Activated CD4-positive, alpha-beta T cell treated with anti-CD3 and anti-CD28 coated beads, Interleukin-2, amount 50 U/mL, for 16 hours (primary cell): ENCODE results near the gene FOXJ2.
A peak's percentile ranks its signal among the peaks of the same experiment; 100 is the strongest.
"Not testable (repeated sequence)": the region's sequence is repeated elsewhere in the genome, so short reads cannot be mapped to it uniquely, and the experiment has no call there.

Experiments
- DNase-seq: peaks from one replicate; pipeline ENCODE4 v3.0.0-alpha.2; 2020

FOXJ2 gene

DNA sequence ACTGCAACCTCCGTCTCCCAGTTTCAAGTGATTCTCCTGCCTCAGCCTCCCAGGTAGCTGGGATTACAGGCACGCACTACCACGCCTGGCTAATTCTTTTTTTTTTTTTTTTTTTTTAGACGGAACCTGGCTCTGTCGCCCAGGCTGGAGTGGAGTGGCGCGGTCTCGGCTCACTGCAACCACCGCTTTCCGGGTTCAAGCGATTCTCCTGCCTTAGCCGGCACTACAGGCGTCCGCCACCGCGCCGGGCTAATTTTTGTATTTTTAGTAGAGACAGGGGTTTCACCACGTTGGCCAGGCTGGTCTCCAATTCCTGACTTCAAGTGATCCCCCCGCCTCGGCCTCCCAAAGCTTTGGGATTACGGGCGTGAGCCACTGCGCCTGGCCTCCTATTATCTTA is 1.5 kb upstream of the FOXJ2 start:
- not testable (repeated sequence) for DNase-seq

DNA sequence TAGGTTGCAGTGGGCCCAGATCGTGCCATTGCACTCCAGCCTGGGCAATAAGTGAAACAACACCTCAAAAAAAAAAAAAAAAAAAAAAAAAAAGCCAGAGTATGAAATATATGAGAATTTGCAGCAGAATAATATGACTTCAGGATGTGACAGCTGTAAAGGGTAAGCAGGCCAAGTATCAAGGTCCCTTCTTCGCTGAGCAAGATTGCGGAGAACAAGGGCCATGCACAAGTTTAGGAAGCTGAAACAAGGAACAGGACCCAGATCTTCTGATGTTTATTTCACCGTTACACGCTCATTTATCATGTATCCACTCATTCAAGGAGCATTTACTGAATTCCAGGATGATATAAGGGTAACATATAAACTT is 659 bp upstream of the FOXJ2 start:
- DNase-seq: no peak

DNA sequence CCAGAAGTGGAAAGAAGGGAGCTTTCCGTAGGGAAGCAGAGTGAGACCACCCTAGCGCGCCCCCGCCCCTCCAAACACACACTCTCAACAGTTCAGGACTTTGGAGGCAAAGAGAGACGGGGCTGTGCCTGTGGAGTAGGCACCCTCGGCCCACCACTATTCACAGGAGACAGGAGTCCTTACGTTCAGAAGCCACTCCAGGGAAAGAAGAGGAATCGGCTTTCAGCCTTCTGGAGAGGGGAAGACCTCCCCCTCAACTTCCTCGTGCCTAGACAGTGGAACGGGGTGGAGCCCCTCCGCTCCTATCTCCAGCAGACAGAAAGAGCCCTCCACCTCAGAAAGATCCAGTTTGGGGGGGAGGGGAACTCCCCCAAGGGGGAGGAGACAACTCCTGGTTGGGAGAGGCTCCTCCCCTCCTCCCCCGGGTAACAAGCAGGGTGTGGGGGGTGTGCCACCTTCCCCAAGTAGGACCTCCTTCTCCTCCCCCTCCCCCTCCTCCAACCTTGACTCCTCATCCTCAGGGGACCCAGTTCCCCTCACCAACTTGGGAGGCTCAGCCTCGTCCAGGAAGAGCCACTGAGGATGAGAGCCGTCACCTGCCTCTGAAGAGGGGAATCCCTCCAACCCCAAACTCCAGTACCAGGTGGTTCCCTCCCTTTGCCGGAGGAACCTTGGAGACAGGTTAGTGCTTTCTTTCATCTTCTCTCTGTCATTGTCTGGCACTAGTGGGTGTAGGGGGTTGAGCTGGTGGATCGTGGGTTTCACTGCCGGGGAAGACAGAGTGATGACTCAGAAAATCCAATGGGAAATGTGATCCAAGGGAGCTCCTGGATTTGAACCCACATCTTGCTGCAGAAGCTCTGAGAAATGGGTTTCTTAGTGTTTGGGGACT is 883 bp downstream of the FOXJ2 start:
- peak; percentile 49 for DNase-seq

DNA sequence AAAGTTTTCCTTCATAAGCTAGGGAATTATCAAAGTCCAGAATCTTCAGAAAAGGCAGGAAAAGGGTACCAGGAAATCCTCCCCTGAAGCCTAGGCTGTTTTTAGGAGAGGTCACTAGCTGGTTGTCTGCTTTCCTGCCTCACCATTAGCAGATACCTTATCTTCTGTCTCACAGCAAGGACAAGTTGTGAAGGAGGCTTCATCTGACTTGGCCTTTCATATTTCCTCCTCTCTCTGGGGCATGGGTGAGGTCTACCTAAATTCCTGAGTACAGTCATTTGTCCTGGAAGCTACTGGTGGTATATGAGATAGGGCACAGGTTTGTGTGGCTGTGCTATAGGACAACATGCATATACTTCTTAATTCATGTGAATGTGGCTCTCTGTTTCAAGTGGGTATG is 2.3 kb downstream of the FOXJ2 start:
- no peak for DNase-seq

DNA sequence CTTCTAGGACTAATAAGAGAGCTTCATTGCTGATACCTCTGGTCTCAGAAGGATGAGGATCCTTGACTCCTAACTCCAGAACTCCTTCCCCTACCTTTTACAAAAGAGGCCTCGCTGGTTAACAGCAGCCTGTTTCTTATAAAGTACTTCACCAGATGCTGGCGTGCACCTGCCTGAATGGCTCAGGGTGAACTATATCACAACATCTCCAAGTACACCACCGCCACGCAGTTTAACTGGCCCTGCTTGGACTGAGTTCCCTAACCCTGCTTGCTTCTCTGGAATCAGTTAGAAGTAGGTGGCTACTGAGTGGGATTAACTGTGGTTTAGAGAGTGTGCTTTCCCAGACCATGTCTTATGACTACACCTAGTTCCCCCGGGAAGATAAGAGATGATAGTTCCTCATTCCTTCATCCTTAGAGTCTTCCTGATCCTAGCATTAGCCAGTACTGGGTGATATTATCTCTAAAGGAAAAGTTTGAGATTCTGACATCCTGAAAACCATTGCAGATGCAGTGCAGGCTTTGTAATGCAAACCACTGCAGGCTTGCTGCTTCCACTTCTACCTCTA is 3.0 kb downstream of the FOXJ2 start:
- no peak for DNase-seq

DNA sequence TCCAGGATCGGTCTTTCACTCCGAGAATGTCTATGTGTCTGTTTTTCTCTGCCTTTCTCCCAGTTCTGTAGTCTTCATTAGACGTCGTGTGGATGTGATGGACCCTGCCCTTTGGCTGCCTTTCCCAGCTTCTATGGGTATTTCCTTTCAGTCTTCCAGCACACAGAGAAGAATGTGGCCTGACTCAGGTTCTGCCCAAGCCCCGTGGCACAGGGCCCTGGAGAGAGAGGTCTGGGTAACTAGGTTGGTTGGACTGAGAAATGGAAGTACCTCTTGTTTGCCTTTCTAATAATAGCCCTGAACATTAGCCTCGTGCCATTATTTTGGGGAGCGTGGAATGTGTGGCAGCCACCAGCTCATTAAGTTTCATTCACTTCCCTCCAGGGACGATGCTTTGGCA is 3.8 kb downstream of the FOXJ2 start:
- DNase-seq: no peak

DNA sequence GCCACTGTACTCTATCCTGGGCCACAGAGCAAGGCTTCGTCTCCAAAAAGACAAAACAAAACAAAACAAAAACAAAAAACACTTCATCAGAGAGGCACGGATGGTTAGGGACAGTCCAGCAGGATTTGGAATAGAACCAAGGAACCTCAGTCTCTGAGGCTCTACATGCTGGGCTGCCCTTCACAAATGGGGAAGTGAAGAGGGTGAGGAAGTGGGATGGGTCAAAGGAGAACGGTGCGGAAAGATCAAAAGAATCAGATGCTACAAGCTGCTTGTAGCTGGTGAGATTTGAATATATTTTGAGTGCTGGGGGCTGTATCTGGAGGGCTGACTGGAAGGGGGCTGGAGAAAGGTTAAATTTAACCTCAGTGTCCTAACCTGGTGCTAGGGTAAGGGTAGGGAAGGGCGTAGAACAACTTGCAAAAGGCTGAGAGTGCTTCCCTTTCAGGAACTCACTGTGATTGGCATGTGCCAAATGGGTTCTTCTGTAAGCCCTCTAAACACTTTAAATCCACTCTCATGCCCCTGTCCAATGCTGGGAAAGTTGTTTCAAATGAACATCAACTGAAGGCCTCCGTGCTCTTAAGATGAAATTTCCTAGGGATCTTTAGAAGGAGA is 4.6 kb downstream of the FOXJ2 start:
- DNase-seq: no peak

DNA sequence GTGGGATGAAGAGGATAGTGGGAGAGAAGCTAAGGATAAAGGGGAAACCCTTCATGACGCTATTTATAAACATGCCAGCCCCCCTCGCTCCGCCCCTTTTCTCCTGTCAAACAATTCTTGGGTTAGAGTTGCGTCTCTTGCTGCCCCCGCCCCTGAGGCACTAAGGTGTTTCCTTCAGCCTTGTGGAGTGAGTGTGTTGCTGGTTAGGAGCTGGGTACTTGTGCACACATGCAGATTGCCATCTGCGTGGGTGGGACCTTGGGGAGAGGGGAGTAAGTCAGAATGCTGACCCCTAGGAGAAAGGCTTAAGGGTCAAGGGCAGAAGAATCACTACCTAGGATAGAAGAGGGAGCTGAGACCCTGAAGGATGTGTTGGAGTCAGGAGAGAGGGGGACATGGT is 5.4 kb downstream of the FOXJ2 start:
- DNase-seq: no peak

DNA sequence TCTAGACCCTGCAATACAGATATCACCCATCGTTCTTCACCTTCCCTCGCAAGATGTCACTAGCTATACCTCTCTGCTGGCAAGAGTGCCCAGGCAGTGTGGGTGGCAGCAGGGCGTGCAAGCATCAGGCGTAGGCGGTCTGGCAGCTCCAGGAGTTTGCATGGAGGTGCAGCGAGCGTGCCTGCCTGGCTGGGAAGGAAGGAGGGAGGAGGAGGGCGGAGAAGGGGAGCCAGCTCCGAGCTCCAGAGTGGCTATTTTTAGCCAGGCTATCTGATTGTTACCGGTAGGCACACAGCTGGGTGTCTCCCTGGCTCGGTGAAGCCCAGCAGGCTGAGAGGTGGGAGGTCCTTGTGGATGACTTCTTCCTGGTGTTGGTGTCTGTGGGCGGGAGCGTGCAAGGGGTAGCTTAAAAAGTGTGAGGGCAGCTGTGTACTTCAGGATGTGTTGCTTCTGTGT is 6.2 kb downstream of the FOXJ2 start:
- peak; percentile 39 for DNase-seq

DNA sequence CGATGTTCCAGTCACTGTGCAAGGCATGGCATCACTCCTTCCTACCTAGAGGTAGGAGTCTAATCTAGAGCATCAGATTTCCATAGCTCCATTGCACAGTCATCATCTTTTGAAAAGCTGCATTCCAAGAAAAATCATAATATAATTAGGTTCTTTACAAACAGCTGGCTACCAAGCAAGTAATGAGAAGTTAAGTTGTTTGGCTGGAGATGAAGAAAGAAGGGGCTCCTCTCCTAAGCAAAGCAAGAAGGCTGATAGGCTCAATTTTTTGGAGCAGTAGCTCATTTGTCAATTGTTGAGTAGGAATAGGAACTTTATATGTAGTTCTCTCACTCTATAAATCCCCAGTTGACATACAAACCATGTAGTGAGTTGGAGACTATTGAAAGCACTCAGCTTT is 8.3 kb downstream of the FOXJ2 start:
- no peak for DNase-seq

DNA sequence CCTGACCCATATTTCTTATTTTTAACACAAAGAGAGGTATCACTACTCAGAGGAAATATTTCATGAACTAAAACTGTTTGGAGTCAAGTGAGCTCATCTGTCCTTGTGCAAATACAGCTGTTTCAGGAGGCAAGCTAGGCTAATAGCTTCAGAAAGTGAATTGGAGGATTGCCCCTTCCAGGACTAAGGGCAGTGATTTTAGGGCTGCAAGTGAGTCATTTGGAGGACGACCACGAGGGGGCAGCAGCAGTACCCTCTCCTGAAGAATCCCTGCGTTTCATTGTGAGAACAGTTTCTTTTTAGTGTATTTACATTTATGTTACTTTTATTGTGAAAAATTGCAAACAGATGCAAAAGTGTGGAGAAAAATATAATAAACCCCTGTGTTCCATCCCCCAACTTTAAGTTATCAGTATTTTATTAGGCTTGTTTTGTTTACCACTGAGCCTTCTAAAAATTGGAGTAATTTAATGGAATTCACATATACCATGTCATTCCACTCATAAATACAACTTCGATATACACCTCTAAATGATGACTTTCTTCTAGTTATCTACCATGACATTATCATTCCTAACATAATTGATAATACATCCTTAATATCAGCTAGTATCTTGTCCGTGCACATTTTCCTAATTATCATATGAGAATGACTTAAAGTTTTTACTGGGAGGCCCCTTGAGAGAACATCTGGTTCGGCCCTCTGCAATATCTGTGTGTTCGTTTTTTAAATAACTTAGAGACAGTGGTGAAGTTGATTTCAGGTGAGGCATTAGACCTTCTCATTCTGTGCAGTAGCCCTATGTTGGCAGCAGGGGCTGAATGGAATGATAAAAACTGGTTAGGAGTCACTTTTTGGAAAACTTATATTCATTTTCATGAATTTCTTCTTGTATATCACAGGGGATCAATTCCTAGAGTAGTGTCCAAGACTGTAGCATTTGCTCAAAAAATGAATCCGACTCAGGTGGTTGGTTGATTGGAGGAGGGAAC is 13.7 kb downstream of the FOXJ2 start:
- peak; percentile 76 for DNase-seq

DNA sequence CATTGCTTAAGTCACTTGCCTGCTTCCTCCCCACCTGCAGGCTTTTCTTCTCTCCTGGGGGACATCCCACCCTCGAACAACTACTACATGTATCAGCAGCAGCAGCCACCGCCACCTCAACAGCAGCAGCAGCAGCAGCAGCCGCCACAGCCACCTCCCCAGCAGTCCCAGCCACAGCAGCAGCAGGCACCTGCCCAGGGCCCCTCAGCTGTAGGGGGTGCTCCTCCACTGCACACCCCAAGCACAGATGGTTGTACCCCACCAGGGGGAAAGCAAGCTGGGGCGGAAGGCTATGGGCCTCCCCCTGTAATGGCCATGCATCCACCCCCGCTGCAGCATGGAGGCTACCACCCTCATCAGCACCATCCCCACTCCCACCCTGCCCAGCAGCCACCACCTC is 15.3 kb downstream of the FOXJ2 start:
- no peak for DNase-seq

DNA sequence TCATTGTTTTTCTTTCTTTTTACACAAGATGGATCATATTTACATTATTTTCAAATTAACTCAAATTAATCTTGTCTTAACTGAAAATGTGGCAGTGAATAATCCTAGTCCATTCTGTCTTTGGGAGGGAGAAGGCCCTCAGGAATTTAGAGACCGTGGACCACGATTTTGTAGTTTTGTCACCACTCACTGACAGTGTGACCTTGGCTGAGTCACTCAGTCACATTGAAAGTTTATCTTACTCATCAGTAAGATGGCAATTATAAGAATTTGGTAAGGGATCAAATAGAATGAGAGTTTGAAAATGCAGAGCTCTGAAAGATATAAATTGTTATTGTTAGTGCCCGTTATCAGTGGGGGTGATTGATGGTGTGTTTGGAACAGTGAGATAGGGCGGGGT is 16.4 kb downstream of the FOXJ2 start:
- DNase-seq: no peak

DNA sequence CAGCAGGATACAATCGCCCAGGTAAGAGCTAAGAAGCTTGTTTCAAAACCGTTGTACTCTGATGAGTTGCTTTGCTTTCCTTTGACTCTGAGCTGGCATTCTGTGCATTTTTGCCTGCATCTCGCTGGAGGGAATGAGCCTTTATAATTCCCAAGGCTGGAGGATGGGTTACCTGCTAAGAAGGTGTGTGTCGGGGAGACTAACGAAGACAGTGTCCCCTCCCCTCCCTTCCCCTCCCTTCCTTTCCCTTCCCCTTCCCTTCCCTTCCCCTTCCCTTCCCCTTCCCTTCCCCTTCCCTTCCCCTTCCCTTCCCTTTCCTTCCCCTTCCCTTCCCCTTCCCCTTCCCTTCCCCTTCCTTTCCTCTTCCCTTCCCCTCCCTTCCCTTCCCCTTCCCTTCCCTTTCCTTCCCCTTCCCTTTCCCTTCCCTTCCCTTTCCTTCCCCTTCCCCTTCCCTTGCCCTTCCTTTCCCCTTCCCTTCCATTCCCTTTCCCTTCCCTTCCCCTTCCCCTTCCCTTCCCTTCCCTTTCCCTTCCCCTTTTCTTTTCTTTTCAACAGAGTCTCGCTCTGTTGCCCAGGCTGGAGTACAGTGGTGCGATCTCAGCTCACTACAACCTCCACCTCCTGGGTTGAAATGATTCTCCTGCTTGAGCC is 18.2 kb downstream of the FOXJ2 start:
- DNase-seq: no peak

DNA sequence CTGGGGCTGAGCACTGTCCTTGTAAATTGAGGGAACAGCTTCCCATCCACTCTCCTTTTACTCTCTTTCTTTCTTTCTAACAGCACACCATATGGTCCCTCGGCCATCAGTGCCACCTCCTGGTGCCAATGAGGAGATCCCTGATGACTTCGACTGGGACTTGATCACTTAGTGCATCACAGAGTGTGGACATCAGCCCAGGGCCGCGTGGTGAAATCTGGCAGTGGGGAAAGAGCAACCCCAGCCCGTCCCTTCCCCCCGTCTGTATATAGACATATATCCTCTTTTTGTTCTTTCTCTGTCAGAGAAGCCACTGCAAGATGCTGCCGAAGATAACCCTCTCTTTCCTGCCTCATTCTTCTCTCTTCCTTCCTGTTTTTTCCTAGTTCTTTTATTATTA is 20.2 kb downstream of the FOXJ2 start:
- no peak for DNase-seq

DNA sequence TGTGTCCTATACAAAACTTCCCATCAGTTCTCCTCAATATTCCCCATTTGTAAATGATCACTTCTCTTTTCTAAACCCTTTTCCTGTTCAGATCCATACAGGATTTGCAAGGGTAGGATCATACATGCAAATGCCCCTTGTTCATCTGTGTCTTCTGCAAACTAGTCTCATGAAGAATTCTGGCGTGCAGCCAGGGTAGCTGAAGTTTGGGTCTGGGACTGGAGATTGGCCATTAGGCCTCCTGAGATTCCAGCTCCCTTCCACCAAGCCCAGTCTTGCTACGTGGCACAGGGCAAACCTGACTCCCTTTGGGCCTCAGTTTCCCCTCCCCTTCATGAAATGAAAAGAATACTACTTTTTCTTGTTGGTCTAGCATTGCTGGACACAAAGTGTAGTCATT is 22.3 kb downstream of the FOXJ2 start:
- no peak for DNase-seq

DNA sequence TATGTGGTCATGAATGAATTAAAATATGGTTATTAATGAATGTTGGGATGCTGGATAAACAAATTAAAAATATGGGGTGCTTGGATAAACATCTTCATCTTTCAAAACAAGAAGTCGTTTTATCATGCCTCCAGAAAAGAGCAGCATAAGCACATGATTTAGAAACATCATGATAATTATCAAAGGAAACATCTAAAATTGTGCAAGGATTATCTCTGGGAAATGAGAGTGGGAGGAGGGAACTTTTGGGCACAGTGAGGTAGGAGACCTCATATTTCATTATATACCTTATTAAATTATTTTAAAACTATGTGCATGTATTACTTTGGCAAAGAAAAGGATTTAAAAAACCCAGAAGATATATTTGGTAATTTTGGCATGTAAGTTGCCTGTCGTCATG is 24.8 kb downstream of the FOXJ2 start:
- DNase-seq: no peak

DNA sequence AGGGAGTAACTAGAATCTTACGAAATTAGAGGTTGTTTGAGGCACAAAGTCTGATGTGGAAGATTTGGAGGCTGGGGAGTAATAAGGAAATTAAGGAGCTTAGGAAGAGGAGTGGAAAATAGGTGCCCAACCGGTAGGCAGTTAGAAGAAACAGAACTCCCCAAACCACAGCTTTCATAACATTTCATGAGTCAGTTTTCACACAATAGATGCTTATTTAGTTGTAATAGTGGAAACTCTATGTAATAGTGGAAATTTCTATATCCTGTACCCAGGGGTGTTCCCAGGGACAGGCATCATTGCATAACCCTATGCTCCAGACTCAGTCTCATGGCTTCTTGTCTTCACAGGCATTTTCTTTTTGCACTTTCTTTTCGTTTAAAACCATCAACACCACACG is 25.3 kb downstream of the FOXJ2 start:
- peak; percentile 30 for DNase-seq

DNA sequence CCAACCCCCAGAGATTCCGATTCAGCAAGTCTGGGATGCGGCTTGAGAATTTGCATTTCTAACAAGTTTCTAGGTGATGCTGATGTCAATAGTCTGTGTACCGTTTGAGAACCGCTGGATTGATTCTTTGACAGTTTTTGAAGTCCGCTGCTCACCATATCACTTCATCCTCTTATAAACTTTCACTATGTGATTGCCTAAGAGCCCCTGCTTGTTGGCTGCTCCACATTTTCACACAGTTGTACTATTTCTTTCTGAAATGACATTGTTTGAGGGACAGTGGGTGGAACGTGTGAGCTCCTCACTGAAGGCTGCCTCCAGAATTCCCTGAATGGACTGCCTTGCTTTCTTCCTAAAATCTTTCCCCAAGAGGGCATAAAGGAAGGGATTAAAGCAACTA is 26.0 kb downstream of the FOXJ2 start:
- DNase-seq: no peak

DNA sequence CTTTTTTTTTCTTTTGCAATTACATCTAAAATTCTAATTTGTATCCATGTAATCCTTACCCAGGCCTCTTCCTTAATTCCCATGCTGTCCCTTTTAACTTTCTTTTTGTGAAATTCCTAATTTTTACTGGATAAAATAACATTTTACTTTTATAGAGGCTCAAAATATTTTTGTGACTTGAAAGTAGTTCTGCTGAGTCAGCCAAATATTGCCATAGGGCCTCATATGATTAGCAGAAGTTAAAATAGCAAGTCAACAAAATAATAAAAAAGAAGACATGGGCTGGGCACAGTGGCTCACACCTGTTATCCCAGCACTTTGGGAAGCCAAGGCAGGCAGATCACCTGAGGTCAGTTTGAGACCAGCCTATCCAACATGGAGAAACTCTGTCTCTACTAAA is 31.6 kb downstream of the FOXJ2 start:
- DNase-seq: no peak

DNA sequence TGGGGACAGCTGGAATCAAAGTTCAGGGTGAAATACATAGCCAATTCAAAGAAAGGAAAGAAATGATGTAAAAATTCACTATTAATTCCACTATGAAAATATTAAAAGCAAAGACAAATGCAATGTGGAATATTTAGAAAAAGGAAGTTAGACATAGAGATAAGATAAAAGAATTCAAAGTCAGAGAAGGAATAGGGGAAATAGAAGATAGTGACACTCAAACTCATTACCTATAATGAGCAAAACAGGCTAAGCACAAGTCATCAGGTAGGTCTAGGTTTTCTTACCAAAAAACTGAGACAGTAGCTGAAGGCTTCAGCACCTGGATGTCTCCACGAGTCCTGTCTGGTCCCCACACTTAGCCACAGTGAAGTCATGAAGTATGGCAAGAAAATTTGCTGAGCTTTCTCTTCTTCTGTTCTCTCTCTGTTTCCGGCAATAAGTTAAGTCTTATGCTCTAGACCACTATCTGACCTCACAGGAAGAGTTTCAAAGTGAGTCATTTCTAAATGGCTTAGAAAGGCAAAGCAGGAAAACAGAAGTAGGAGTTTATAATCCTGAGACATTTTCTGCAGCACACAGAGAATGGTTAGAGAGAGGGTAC is 33.6 kb downstream of the FOXJ2 start, which contains the start of gene C3AR1:
TSS of gene C3AR1 (minus strand) at position 369 of the 604 bp plus-strand sequence. CDS start 6,174 bp downstream, outside the sequence.
- DNase-seq: peak; percentile 73

DNA sequence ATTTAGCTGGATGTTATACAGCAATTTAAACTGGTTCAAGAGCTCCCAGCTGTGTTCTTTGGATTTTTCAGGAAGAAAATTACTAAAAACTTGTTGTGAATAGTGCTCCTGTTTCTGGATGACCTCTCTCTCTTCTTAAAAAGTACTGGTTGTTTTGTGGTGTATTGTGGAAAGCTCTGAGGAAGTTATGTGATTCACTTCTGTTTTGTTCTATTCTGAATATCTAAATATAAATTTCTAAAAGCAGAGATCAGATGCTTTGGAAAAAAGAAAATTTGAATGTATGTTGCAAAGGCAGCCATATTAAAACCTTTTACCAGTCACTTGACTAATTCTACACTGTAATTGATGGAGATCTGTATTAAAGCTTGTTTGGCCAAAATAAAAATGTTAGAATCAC is 37.1 kb downstream of the FOXJ2 start:
- DNase-seq: no peak
